Mesendoderm (in vitro differentiated cells): ENCODE measurements around the gene RAB31.

Source experiments
- DNase-seq: peaks from one replicate; pipeline ENCODE4 v3.0.0; 2013
- H2AK5ac ChIP-seq: 2 replicates; pipeline ENCODE4 v1.6.1; 2013; ENCODE audit warnings: low read length, inconsistent platforms
- H2BK120ac ChIP-seq: 2 replicates; pipeline ENCODE4 v1.6.1; 2013; ENCODE audit warnings: low read depth, mild to moderate bottlenecking, low read length, moderate library complexity, mixed read lengths
- H2BK15ac ChIP-seq: replicated peaks from 2 replicates; pipeline ENCODE4 v1.6.1; 2013; ENCODE audit warnings: low read depth, mild to moderate bottlenecking, moderate library complexity
- H2BK5ac ChIP-seq: 2 replicates; pipeline ENCODE4 v1.6.1; 2013; ENCODE audit warnings: low read length, inconsistent platforms
- H3K18ac ChIP-seq: 2 replicates; pipeline ENCODE4 v1.6.1; 2013; ENCODE audit warnings: mild to moderate bottlenecking, low read length, mixed read lengths
- H3K23ac ChIP-seq: one replicate; pipeline ENCODE4 v1.6.1; 2013; ENCODE audit warnings: low read length
- H3K27ac ChIP-seq: 2 replicates; pipeline ENCODE4 v1.5.1; 2013; ENCODE audit warnings: low read depth, mild to moderate bottlenecking, inconsistent platforms, low read length, moderate library complexity
- H3K27me3 ChIP-seq: 2 replicates; pipeline ENCODE4 v1.6.1; 2013; ENCODE audit warnings: low read length, control low read depth, mild to moderate bottlenecking, inconsistent platforms; ENCODE audit not compliant: insufficient read depth, poor library complexity
- H3K36me3 ChIP-seq: 2 replicates; pipeline ENCODE4 v1.6.1; 2013; ENCODE audit warnings: low read length, inconsistent platforms; ENCODE audit not compliant: control insufficient read depth, insufficient read depth
- H3K4ac ChIP-seq: one replicate; pipeline ENCODE4 v1.6.1; 2013; ENCODE audit warnings: low read depth, mild to moderate bottlenecking, low read length, moderate library complexity
- H3K4me1 ChIP-seq: 2 replicates; pipeline ENCODE4 v1.6.1; 2013; ENCODE audit warnings: low read depth, low read length, inconsistent platforms; ENCODE audit not compliant: control insufficient read depth
- H3K4me2 ChIP-seq: 2 replicates; pipeline ENCODE4 v1.6.1; 2013; ENCODE audit warnings: low read length
- H3K4me3 ChIP-seq: 2 replicates; pipeline ENCODE4 v1.5.1; 2013; ENCODE audit warnings: mild to moderate bottlenecking, low read length
- H3K56ac ChIP-seq: one replicate; pipeline ENCODE4 v1.6.1; 2013; ENCODE audit warnings: low read length
- H3K79me1 ChIP-seq: 2 replicates; pipeline ENCODE4 v1.6.1; 2013; ENCODE audit warnings: low read length, inconsistent platforms
- H3K79me2 ChIP-seq: 2 replicates; pipeline ENCODE4 v1.6.1; 2013; ENCODE audit warnings: mild to moderate bottlenecking, low read length; ENCODE audit not compliant: control insufficient read depth, insufficient read depth
- H3K9ac ChIP-seq: 2 replicates; pipeline ENCODE4 v1.6.1; 2013; ENCODE audit warnings: low read length, inconsistent platforms
- H4K5ac ChIP-seq: one replicate; pipeline ENCODE4 v1.6.1; 2013; ENCODE audit warnings: low read length
- H4K8ac ChIP-seq: one replicate; pipeline ENCODE4 v1.6.1; 2013; ENCODE audit warnings: low read depth, mild to moderate bottlenecking, control low read depth, low read length, moderate library complexity
- WGBS: extraction: QIAGEN DNeasy Blood & Tissue Kit; methylation state at CpG from one replicate; pipeline ENCODE4 v1.1.7; 2013; ENCODE audit warnings: low lambda C conversion rate, missing lambda C conversion rate; ENCODE audit not compliant: insufficient coverage; ENCODE audit errors: extremely low coverage; 5-methylcytosine and 5-hydroxymethylcytosine counted together

The RAB31 gene

GRCh38 chr18:9884532-9885140 is 176.5 kb downstream of the RAB31 start:
- H4K8ac ChIP-seq: no peak overlapping the region
- H4K5ac ChIP-seq: no peak overlapping the region
- no peak overlapping the region for H3K56ac ChIP-seq
- no CpG with 5 or more reads among the region's 12 CpGs for WGBS
- H3K27ac ChIP-seq: no peak overlapping the region
- no peak overlapping the region for H2BK15ac ChIP-seq
- H3K9ac ChIP-seq: no peak overlapping the region
- no peak overlapping the region for H2AK5ac ChIP-seq
- H3K79me2 ChIP-seq: no peaks in the 10 kb centered on the region
- no peaks in the 10 kb centered on the region for H3K27me3 ChIP-seq
- H3K4me1 ChIP-seq: no peaks in the 10 kb centered on the region
- no peaks in the 10 kb centered on the region for H3K36me3 ChIP-seq
- no peak overlapping the region for H3K4me3 ChIP-seq
- no peak overlapping the region for H3K4me2 ChIP-seq
- H2BK5ac ChIP-seq: no peak overlapping the region
- H2BK120ac ChIP-seq: no peak overlapping the region
- H3K18ac ChIP-seq: no peak overlapping the region
- H3K4ac ChIP-seq: no peak overlapping the region
- no peak overlapping the region for H3K23ac ChIP-seq
- no peaks in the 10 kb centered on the region for H3K79me1 ChIP-seq
- DNase-seq: no peak

- Histone ChIP-seq H3K4ac (no peak within 1 kb of the TSS), H4K5ac (no peak within 1 kb of the TSS), H4K8ac (no peak within 1 kb of the TSS), H3K4me1 (no peaks in the 10 kb centered on the region), H3K36me3 (no peaks in the 10 kb centered on the region), H3K18ac (no peak within 1 kb of the TSS), H3K23ac (no peak within 1 kb of the TSS), H3K79me1 (no peaks in the 10 kb centered on the region), H2AK5ac (no peak within 1 kb of the TSS), H3K79me2 (no peaks in the 10 kb centered on the region), H3K4me3 (no peak within 1 kb of the TSS), H2BK120ac (no peak within 1 kb of the TSS), H3K4me2 (no peak within 1 kb of the TSS), H3K9ac (no peak within 1 kb of the TSS), H3K27ac (no peak within 1 kb of the TSS), H3K27me3 (no peaks in the 10 kb centered on the region), H2BK5ac (no peak within 1 kb of the TSS), H3K56ac (no peak within 1 kb of the TSS), H2BK15ac (no peak within 1 kb of the TSS)
- DNase-seq: no peak
- no CpG with 5 or more reads among the region's 8 CpGs for WGBS
Observed at GRCh38 chr18:9885170-9886004, 177.3 kb downstream of the RAB31 start, which contains the start of gene TXNDC2. Gene TXNDC2, plus strand, starts transcription at chr18:9885973. Its CDS starts 708 bp downstream, at chr18:9886681.

GRCh38 chr18:9886005-9886348 is 177.9 kb downstream of the RAB31 start:
- H4K5ac ChIP-seq: no peak overlapping the region
- no peak overlapping the region for H2BK120ac ChIP-seq
- H3K79me1 ChIP-seq: no peaks in the 10 kb centered on the region
- H2AK5ac ChIP-seq: no peak overlapping the region
- H3K27me3 ChIP-seq: no peaks in the 10 kb centered on the region
- H2BK15ac ChIP-seq: no peak overlapping the region
- no peaks in the 10 kb centered on the region for H3K4me1 ChIP-seq
- H3K4ac ChIP-seq: no peak overlapping the region
- no peaks in the 10 kb centered on the region for H3K36me3 ChIP-seq
- H3K4me2 ChIP-seq: no peak overlapping the region
- no peak overlapping the region for H4K8ac ChIP-seq
- no peak overlapping the region for H3K18ac ChIP-seq
- no peak overlapping the region for H3K9ac ChIP-seq
- H3K56ac ChIP-seq: no peak overlapping the region
- H3K4me3 ChIP-seq: no peak overlapping the region
- no CpG with 5 or more reads among the region's 3 CpGs for WGBS
- no peak for DNase-seq
- no peak overlapping the region for H2BK5ac ChIP-seq
- no peak overlapping the region for H3K23ac ChIP-seq
- no peaks in the 10 kb centered on the region for H3K79me2 ChIP-seq
- no peak overlapping the region for H3K27ac ChIP-seq

GRCh38 chr18:9887992-9888391 is 179.9 kb downstream of the RAB31 start:
- H3K4me1 ChIP-seq: no peaks in the 10 kb centered on the region
- no peak overlapping the region for H3K27ac ChIP-seq
- no peak overlapping the region for H3K18ac ChIP-seq
- no peak overlapping the region for H4K5ac ChIP-seq
- H2AK5ac ChIP-seq: no peak overlapping the region
- WGBS: no CpG with 5 or more reads among the region's 5 CpGs
- no peak overlapping the region for H3K4me2 ChIP-seq
- no peak overlapping the region for H2BK5ac ChIP-seq
- H3K27me3 ChIP-seq: no peaks in the 10 kb centered on the region
- no peak overlapping the region for H3K23ac ChIP-seq
- H3K79me2 ChIP-seq: no peaks in the 10 kb centered on the region
- no peak overlapping the region for H4K8ac ChIP-seq
- H2BK15ac ChIP-seq: no peak overlapping the region
- no peak overlapping the region for H3K4me3 ChIP-seq
- no peak for DNase-seq
- H3K79me1 ChIP-seq: no peaks in the 10 kb centered on the region
- H3K4ac ChIP-seq: no peak overlapping the region
- no peak overlapping the region for H2BK120ac ChIP-seq
- no peaks in the 10 kb centered on the region for H3K36me3 ChIP-seq
- no peak overlapping the region for H3K56ac ChIP-seq
- no peak overlapping the region for H3K9ac ChIP-seq

- H4K8ac ChIP-seq: no peak overlapping the region
- H3K18ac ChIP-seq: no peak overlapping the region
- no CpG with 5 or more reads among the region's 5 CpGs for WGBS
- H2AK5ac ChIP-seq: no peak overlapping the region
- no peaks in the 10 kb centered on the region for H3K79me1 ChIP-seq
- no peak overlapping the region for H3K9ac ChIP-seq
- no peak overlapping the region for H2BK15ac ChIP-seq
- no peak overlapping the region for H2BK120ac ChIP-seq
- DNase-seq: no peak
- no peak overlapping the region for H3K56ac ChIP-seq
- no peaks in the 10 kb centered on the region for H3K27me3 ChIP-seq
- H3K23ac ChIP-seq: no peak overlapping the region
- no peaks in the 10 kb centered on the region for H3K79me2 ChIP-seq
- H3K4me1 ChIP-seq: no peaks in the 10 kb centered on the region
- H3K4me2 ChIP-seq: no peak overlapping the region
- no peak overlapping the region for H3K4ac ChIP-seq
- no peak overlapping the region for H3K4me3 ChIP-seq
- H2BK5ac ChIP-seq: no peak overlapping the region
- no peaks in the 10 kb centered on the region for H3K36me3 ChIP-seq
- H4K5ac ChIP-seq: no peak overlapping the region
- no peak overlapping the region for H3K27ac ChIP-seq
Observed at GRCh38 chr18:9890196-9890595, 182.1 kb downstream of the RAB31 start.
